Muscle of arm (tissue), 12 donors: ENCODE measurements around the gene ADCYAP1R1. TPM values are rescaled to one million over a fixed set of nuclear protein-coding genes. Genes with fewer than 3 reads are reported as not detected.

Experiments
- DNase-seq: peaks from one replicate; pipeline ENCODE4 v3.0.0-alpha.2; 2013
- polyA plus RNA-seq, 12 donors: library from polyadenylated mRNA; unstranded; fragments of 120-200 nt; gene quantifications; one replicate each; pipeline ENCODE4 v1.2.1, GENCODE V29; 2013; ENCODE audit not compliant: insufficient read length in 12 of 12

ADCYAP1R1 gene
- polyA plus RNA-seq, 12 donors: 4.1 to 10.7 (median 8.1) TPM; not detected in 1

- DNase-seq: no peak
Observed at GRCh38 chr7:31033674-31034300, 18.3 kb upstream of the ADCYAP1R1 start.

GRCh38 chr7:31036924-31037323 lies 15.2 kb upstream of the ADCYAP1R1 start:
- no peak for DNase-seq

- peak; percentile 26 for DNase-seq
Observed at GRCh38 chr7:31043051-31043471, 9.0 kb upstream of the ADCYAP1R1 start.

GRCh38 chr7:31044529-31044928 lies 7.6 kb upstream of the ADCYAP1R1 start:
- DNase-seq: no peak

GRCh38 chr7:31046723-31047122 lies 5.4 kb upstream of the ADCYAP1R1 start:
- DNase-seq: no peak

GRCh38 chr7:31047313-31048146 lies 4.6 kb upstream of the ADCYAP1R1 start:
- no peak for DNase-seq

GRCh38 chr7:31049005-31049765 lies 2.9 kb upstream of the ADCYAP1R1 start:
- no peak for DNase-seq

GRCh38 chr7:31052487-31052840 lies 356 bp downstream of the ADCYAP1R1 start:
- DNase-seq: no peak

GRCh38 chr7:31052841-31053601 lies 913 bp downstream of the ADCYAP1R1 start:
- no peak for DNase-seq

- DNase-seq: no peak
Observed at GRCh38 chr7:31053986-31054385, 1.9 kb downstream of the ADCYAP1R1 start.

- no peak for DNase-seq
Observed at GRCh38 chr7:31054608-31055278, 2.6 kb downstream of the ADCYAP1R1 start.

GRCh38 chr7:31055471-31055870 lies 3.4 kb downstream of the ADCYAP1R1 start:
- no peak for DNase-seq

- DNase-seq: no peak
Observed at GRCh38 chr7:31056775-31057346, 4.8 kb downstream of the ADCYAP1R1 start.

- DNase-seq: no peak
Observed at GRCh38 chr7:31058122-31058521, 6.0 kb downstream of the ADCYAP1R1 start.

GRCh38 chr7:31058688-31059087 lies 6.6 kb downstream of the ADCYAP1R1 start:
- DNase-seq: no peak

- DNase-seq: no peak
Observed at GRCh38 chr7:31059551-31059950, 7.4 kb downstream of the ADCYAP1R1 start.

GRCh38 chr7:31061185-31061584 lies 9.1 kb downstream of the ADCYAP1R1 start:
- no peak for DNase-seq

- no peak for DNase-seq
Observed at GRCh38 chr7:31062746-31063435, 10.8 kb downstream of the ADCYAP1R1 start.

GRCh38 chr7:31065021-31065593 lies 13.0 kb downstream of the ADCYAP1R1 start:
- DNase-seq: no peak

GRCh38 chr7:31065840-31066239 lies 13.7 kb downstream of the ADCYAP1R1 start:
- no peak for DNase-seq
